Limb (tissue), 2 donors: Measurements from ENCODE around the gene NPEPL1.
A peak's percentile ranks its signal among the peaks of the same experiment; 100 is the strongest.
"Not testable (repeated sequence)": the region's sequence is repeated elsewhere in the genome, so short reads cannot be mapped to it uniquely, and the experiment has no call there.

Experiments
- DNase-seq, 2 donors: peaks; one replicate each; pipeline ENCODE4 v3.0.0-alpha.2; 2016; ENCODE audit errors: extremely low spot score in 2 of 2

NPEPL1 gene, protein sequence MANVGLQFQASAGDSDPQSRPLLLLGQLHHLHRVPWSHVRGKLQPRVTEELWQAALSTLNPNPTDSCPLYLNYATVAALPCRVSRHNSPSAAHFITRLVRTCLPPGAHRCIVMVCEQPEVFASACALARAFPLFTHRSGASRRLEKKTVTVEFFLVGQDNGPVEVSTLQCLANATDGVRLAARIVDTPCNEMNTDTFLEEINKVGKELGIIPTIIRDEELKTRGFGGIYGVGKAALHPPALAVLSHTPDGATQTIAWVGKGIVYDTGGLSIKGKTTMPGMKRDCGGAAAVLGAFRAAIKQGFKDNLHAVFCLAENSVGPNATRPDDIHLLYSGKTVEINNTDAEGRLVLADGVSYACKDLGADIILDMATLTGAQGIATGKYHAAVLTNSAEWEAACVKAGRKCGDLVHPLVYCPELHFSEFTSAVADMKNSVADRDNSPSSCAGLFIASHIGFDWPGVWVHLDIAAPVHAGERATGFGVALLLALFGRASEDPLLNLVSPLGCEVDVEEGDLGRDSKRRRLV

DNA sequence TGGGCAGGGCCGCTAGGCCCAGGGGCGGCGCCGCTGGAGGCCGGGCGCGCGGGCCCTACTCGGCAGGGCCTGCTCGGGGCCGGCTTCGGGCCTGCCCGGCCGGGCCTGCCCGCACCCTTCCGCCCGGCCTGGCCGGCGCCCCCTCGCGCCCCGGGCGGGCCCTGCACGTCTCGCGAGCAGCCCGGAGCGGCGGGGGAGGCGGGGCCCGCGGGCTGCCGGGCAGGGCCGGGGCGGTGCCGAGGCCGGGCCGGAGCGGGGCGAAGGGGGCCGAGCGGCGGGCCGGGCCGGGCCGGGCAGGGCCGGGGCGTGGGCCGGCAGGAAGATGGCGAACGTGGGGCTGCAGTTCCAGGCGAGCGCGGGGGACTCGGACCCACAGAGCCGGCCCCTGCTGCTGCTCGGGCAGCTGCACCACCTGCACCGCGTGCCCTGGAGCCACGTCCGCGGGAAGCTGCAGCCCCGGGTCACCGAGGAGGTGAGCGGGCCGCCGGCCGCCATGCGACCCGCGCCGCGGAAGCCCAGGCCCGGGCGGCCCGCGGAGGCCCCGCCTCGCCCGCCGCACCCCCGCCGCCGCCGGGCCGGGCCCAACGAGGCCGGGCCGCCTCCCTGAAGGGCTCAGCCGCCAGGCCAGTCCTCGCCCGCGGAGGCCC, at the start of gene NPEPL1:
Gene NPEPL1, plus strand, starts transcription at position 222 of the 647 bp plus-strand sequence. Its CDS starts 101 bp downstream, at position 323.
- DNase-seq: peak; percentile 57 to 77

DNA sequence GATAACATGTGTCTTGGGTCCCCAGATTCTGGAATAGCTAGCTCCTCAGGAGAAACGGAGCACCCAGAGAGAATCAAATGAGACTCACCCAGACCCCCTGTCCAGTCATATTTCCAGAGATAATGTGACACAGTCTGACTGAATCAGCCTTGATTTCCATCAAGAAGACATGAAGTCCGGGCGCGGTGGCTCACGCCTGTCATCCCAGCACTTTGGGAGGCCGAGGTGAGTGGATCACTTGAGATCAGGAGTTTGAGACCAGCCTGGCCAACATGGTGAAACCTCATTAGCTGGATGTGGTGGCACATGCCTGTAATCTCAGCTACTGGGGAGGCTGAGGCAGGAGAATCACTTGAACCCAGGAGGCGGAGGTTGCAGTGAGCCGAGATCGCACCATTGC, 49.7 kb upstream of the NPEPL1 start:
- not testable (repeated sequence) for DNase-seq

DNA sequence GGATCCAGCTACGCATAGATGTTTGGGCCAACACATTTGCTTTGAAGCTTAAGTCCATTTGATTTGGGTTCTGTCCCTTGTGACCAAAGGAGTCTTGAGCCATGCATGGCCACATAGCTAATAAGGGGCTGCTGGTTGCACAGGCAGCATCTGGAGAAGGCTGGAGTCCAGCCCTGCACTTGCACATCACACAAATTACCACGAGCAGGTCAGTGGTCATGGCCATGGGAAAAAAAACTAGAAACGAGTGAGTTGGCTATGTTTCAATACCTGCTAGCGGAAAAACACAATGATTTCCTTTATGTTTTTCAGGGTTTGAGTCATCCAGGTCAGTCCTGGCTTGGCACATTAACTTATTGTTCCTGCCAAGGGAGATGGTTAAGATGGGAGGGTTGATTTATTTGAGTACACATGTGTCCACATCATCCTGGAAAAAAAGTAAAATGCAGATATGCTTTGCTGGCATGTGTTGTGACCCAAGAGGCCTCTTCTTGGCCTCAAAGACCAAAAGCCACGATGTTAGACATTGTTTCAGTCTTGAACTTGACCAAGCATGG, 47.1 kb upstream of the NPEPL1 start:
- DNase-seq: peak in 1 of 2 donors; percentile 21

DNA sequence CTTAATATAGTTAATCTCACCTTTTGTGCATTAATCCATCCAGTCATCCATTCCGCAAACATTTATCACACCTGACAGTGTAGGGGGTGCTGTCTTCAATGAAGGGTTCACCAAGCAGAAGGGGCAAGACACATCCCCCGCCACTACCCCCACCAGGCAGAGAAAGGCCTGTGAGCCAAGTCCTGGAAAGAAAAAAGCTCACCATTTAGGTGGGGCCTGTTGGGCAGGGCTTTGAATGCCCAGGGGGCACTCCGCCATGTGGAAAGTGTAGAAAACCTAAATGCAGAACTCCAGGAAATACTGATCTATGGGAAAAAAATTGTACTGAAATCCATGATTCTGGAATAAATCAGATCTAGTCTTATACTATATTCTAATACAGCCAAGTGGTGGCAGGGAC, 46.3 kb upstream of the NPEPL1 start:
- DNase-seq: no peak

DNA sequence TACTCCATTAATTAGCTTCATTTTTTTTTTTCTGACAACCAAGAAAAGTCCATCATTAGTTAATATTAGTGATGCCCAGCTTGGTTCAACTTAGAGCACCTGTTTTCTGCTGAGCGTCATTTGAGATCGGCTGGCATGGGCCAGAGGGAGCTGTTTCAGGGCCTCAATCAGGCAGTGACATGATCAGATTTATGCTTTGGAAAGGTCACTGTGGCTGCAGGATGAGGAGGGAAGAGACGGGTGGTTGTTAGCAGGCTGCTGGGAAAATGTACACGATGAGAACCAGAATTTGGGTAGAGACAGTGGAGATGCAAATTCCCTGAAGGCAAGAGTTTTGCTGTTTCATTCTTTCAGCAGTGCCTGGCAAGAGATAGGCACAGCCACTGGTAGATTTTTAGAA, 45.9 kb upstream of the NPEPL1 start:
- peak in 1 of 2 donors; percentile 21 for DNase-seq

DNA sequence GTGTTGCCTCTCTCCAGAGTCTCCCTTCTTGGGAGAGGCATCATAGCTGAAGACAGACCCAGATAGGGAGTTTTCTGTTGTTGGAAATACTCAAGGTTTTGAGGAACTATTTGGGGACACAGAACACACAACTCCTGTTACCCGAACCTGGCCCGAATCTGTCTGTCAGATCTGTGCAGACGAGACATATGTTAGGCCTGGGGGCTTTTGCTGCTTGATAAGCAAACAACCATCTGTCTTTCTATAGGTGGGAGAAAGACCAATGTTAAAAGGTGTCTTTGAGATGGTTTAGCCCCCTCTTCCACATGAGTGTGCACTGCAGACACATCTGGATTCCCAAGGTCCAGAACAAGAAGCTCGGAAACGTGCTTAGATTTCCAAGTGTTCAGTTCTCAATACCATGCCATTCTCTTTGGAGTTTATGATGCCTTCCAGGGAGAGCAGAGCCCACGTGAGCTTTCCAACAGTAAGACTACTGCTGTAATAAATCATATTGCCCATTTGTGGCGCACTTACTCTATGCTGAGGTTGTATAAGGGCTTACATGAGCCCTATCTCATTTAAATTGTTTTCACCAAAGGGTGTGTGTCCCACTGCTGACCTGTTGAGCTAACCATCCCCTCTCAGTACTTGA, 45.3 kb upstream of the NPEPL1 start:
- peak in 1 of 2 donors; percentile 23 for DNase-seq

DNA sequence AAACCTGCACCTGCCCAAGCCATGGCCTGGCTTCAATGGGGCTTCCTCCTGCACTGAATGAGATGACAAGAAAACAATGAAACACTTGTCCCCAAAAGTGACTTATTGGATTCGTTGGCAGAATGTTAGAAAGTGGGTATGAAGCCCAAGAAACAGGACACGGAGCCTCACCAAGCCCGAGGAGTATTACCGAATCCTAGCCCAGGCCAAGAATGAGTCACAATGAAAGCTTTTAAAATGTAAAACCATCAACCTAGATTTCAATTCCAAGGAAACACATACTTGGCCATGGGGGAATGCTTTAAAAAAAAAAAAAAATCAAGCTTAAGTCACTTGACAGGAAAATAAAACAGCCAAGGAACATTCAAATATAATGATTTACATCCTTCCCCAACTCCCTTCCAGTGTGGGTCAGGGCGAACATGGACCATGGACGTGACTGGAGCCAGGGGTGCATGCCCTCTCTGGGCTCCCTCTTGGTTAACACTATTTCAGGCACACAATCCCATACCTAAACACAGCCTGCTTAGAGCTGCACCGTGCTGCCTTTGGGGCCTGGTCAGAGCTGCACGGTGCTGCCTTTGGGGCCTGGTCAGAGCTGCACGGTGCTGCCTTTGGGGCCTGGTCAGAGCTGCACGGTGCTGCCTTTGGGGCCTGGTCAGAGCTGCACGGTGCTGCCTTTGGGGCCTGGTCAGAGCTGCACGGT, 44.7 kb upstream of the NPEPL1 start:
- peak in 1 of 2 donors; percentile 18 for DNase-seq

DNA sequence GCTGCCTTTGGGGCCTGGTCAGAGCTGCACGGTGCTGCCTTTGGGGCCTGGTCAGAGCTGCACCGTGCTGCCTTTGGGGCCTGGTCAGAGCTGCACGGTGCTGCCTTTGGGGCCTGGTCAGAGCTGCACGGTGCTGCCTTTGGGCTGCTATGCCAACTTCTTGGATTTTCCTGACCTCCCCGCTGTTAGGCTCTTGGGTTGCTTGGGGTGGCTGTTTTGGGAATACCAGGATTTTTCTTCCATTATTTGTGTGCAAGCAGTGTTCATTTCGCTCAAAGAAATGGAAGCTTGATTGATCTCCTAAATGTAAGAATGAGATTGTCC, 44.1 kb upstream of the NPEPL1 start:
- not testable (repeated sequence) for DNase-seq

DNA sequence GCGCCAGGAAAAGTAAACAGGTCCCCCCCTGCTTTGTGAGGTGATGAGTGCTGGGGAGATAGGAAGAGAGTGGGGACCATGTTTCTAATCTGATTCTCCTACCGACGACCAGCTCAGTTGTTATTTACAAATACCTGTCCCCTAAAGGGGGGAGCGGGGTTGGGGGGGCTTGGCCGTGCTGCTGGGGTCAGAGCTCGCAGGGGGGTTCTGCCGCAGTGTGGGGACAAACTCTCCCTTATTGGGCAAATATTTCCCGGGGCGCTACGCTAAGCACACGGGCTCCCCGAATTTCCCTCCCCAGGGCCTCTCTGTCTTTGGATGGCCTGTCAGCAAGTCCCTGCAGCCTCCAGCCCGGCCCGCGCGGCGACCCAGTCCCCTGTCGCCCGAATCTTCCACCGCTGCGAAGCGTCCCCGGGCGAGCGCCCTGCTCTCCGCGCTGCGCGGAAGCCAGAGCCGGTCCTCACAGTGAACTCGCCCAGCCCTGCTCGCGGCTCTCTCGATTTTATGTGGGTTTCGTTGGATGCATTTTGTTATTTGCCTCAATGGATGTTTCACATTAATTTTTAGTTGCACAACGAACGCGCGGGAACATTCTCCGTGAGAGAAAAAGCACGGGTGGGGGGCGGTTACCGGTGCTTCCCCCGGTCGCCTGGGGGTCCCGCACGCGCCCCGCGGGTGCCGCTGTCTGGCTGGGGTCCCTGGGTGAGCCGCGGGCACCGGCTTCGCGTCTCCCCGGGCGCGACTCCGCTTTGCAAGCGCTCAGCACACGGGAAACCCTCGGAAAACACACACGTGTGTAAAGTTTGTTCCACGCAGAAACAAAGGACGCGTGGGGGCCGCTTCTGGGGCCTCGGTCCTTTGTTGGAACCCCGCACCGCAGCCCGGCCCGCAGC, 43.1 kb upstream of the NPEPL1 start:
- peak in 1 of 2 donors; percentile 64 for DNase-seq

DNA sequence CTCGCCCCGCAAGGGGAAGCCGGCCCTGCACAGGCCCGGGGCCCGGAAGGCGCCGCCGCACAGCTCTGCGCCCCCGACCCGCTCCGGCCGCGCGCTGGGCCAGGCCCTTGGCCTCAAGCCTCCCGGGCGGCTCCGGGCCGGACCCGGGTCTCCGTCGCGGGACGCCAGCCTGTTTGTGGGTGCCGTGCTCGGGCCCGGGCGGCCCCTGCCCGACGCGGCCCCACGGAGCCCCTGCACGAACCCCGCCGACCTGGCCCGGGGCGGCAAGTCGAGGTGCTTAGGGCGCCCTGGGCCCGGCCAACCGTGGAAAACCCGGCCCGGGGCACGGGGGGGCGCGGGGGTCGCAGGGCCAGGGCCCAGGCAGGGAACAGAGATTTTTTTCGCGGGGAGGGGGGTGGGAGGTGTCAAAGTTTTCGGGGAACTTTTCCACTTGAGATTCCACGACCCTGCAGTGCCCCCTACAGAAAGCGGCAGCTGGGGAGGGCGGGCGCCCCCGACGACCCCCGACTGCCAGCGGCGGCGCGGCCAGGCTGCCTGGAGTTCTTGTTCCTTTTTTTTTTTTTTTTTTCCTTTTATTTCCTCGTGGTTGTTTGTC, 42.3 kb upstream of the NPEPL1 start:
- DNase-seq: peak in 1 of 2 donors; percentile 85

DNA sequence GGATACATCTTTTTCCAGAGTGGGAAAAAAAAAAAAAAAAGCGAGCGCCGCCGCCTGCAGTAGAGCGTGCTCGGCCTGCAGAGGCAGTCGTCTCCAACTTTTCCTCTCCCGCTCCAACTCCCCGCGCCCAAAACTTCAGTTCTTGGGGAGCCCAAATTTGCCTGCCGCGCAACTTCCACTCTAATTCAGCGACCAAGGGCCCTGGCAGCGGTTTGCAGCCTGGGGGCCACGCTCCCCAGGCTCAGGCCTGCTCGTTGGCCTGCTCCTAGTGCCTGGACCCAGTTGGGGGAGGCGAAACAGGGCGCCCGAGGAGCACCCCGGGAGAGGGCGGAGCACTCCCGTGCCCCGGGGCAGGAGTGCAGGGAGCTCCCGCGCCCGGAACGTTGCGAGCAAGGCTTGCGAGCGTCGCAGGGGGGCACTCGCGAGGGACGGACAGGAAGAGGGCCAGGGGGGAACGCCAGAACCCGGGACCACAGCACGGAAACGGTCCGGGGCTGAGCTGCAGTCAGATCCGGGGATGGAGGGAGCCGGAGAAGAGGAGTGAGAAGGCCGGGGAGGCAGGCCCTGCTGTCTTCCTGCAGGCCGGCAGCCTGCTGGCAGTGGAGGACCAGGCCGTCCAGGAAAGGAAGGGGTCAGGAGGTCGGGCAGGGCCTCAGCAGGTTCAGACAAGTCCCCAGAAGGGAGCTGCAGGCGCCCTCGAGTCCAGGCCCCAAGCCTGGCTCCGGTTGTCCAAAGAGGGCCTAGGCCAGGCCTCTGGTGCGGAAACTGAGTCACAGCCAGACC, 41.6 kb upstream of the NPEPL1 start, which contains the start of gene STX16:
Gene STX16, plus strand, starts transcription at position 508 of the 783 bp plus-strand sequence. CDS start 724 bp downstream, outside the sequence.
- DNase-seq: peak; percentile 86 to 92

DNA sequence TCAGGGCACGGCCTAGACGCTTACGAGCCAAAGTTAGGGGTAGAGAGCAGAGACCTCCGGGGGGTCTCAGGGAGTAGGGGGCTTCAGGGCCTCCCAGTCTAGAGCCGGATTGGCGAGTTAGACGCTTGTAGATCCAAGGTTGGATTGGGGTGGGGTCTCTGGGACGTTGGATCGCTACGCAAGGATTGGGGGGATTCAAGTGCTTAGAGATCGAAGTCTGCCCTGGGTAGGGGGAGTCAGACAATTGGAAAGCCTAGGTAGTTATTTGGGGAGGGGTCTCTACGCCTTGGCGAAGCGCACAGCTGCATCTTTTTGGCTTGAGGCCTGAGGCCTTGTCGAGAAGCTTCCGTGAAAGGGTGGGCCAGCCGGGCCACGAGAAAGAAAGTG, 41.0 kb upstream of the NPEPL1 start:
- DNase-seq: peak; percentile 91 to 95

DNA sequence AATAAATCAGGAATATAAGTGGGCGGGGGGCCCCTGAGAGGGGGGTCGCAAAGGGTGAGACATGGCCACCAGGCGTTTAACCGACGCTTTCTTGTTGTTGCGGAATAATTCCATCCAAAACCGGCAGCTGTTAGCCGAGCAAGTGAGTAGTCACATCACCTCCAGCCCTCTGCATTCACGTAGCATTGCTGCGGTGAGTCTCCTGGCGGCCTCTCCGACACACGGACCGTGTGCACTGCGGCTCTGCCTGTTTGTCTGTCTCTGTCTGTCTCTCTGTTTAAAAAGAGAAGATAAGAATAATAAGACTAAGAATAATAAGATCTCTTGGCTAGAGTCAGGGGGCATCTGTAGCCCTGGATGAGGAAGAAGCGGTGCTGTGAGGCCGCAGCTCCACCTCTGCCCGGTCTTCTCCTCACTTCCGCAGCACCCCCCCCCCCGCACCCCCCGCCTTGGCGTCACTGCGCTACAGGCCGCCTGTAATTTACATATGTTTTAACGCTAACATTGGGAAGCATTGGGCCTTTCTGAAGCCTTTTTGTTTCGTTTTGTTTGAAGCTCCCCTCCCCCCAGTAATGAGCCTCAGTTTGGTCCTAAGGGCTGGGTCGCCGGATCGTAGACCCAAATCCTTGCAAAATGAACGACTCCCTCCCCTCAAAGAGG, 40.5 kb upstream of the NPEPL1 start:
- peak in 1 of 2 donors; percentile 85 for DNase-seq

DNA sequence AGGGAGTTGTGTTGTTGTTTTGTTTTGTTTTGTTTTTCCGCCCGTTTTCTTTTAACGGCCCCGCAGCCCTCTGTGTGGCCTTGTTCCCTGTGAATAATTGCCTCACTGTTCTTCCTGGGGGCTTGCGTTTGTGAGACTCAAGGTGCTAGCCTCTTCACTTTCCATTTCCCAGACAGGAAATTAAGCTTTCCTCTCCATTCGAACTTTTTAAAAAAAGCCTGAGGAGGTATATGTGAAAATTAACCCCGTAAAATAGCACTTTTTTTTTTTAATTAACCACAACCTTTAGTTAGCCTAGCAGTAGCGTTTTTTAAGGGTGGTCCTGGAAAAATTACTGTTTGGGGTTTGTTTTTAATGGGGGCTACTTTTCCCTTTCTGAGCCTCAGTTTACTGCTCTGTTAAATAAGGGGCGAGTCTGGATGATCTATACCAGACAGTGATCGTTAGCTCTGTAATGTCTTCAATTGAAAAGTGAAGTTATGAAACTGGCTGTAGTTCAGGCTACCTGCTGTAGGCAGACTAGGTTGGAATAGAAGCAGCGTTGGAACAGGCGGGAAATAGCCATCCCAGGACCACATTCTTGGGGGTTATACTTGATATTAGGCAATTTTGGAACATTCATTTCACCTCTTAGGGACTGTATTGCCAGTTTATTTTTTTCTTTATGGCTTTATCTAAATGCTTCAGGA, 39.9 kb upstream of the NPEPL1 start:
- DNase-seq: no peak

DNA sequence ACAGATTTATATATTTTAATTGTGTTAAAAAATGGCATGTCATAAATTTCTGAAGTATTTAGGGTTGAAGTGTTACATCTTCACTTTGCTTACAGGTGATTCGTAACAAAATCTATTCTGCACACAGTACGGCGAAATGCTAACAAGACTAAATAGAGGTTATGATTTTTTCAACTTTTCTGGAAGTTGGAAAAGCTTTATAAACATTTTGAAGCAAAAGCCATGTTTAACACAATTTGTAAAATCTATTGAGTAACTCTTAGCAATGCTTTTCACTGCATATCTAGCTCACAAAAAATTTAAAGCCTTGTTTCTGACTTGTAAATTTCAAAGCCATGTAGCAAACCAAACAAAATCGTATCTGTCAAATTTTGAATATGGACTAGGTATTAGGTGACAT, 38.3 kb upstream of the NPEPL1 start:
- DNase-seq: no peak

DNA sequence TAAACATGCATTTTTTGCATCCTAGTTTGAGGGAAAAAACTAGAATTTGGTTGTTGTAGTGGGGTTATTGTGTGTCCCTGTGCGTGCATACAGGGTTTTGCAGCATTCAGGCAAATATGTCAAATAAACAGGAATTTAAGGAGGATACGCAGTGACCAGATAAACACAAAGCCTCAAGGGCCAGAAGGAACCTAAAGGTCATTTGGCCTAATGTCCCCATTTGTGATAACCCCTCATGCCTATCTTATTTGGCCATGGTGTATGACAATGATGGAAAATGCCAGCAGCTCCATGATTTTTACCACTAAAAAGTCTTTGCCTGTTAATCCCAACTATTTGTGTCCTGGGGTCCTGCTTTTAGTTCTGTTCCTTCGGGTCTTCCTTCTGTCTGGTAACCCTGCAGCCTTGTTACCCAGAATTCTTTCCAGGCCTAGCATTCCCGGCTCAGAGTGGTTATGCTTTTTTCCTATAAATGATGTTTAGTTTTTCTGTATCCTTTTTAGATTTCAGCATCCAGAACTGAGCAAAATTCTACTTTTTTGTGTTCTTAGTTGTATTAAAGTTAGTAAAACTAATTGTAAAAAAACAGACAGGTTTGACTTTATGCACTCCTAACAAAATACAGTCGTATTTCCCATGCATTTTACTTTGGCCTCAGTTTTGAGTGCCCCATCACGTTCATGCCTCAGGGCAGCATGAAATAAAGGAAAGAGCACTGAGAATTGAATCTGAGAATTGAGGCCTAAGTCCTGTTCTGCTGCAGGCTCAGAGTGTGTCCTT, 37.1 kb upstream of the NPEPL1 start:
- no peak for DNase-seq

DNA sequence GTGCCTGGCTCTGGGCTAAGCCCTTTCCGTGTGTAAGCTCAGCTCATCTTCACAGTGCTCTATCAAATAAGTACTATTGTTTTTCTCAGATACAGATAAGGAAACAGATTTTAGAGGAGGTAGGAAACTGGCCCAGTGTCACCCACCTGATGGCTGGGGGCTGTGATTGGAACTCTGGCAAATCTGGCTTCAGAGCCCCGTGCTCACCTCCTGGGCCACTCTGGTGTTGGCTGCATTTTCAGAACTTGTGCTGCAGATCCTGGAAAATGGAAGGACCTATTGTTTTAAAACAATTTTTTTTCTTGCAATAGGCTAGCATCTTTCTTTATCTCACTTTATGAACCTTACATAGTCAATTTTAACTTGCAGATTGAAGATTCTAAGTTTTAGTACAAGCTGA, 35.8 kb upstream of the NPEPL1 start:
- no peak for DNase-seq
